IPS DF 19.7 (cell line): ENCODE measurements around the gene RPS26.

Experiments
- DNase-seq: peaks from one replicate; pipeline ENCODE4 v3.0.0-alpha.2; 2013; ENCODE audit warnings: low read depth, low spot score

RPS26 gene

DNA sequence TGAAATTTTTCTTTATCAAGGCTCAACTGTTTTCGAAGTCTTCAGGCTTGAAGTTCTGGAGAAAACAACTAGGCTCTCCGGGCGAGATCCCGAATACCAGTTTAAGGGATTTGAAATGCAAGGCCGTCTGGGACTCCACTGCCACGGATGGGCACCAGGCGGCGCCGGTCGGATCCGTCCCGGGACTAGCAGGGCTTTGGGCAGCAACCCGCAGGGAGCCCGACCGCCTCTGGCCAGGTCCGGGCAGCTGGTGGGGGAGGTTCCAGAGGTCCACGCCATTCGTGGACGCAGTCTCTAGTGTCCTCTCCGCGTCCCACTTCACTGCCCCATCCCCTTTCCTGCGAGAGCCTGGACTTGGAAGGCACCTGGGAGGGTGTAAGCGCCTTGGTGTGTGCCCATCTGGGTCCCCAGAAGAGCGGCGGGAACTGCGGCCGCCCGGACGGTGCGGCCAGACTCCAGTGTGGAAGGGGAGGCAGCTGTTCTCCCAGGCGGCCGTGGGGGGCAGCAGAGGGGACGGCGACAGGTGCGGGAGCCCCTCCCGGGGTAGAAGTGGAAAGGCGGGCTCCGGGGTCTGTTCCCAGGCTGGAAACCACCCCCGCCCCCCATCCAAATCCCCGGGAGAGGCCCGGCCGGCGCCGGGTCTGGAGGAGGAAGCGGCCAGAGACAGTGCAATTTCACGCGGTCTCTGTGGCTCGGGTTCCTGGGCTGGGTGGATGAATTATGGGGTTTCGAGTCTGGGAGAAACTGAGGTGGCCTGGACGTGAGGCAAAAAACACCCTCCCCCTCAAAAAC, 37.4 kb downstream of the RPS26 start:
- DNase-seq: peak; percentile 35

DNA sequence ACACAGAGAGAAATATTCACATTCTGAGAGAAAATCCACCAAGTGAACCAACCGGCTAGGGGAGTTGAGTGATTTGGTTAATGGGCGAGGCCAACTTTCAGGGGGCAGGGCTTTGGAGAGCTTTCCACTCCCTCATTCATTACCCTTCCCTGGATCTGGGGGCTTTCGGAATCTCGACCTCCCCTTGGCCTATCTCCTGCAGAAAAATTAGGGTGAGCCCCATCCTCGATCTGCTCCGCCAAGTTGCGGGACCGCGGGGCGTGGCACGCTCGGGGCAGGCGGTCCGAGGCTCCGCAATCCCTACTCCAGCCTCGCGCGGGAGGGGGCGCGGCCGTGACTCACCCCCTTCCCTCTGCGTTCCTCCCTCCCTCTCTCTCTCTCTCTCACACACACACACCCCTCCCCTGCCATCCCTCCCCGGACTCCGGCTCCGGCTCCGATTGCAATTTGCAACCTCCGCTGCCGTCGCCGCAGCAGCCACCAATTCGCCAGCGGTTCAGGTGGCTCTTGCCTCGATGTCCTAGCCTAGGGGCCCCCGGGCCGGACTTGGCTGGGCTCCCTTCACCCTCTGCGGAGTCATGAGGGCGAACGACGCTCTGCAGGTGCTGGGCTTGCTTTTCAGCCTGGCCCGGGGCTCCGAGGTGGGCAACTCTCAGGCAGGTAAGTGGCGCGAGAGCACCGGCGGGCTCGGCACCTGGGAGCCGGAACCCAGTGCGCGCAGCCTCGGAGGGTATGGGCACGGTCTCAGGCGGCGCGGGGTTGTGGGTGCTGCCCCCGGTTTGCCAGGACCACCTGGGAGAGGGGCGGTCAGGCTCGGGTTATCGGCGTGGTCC, 38.2 kb downstream of the RPS26 start, which contains the start of gene ERBB3:
Gene ERBB3 (plus strand): TSS at position 443 of the 833 bp plus-strand sequence. CDS start 136 bp downstream, at position 579.
- no peak for DNase-seq

DNA sequence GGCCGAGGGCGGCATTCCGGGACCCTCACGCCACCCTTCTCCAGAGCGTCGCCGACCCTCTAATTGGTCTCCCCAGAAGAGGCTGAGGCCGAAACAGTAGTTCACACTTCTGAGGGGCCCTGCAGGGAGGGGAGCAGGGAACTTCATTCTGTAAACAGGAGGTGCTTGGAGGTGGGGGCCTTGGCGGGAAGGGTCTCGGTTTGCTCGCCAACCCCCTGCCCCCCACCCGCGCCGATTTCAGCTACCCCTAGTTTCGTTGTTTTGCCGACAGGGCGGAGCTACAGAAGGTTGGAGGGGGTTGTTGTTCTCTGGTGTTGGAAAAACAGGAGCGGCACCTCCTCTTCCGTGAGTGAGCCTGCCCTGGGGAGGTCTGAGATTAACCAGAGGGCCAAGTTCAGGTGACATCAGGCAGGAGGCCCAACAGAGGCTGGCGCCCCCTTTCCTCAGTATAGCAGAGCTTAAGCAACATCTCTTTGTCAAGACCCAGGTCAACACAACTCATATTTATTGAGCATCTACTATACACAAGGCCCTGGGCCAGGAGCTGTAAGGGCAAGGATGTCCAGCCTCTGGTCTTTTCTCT, 38.9 kb downstream of the RPS26 start:
- no peak for DNase-seq

DNA sequence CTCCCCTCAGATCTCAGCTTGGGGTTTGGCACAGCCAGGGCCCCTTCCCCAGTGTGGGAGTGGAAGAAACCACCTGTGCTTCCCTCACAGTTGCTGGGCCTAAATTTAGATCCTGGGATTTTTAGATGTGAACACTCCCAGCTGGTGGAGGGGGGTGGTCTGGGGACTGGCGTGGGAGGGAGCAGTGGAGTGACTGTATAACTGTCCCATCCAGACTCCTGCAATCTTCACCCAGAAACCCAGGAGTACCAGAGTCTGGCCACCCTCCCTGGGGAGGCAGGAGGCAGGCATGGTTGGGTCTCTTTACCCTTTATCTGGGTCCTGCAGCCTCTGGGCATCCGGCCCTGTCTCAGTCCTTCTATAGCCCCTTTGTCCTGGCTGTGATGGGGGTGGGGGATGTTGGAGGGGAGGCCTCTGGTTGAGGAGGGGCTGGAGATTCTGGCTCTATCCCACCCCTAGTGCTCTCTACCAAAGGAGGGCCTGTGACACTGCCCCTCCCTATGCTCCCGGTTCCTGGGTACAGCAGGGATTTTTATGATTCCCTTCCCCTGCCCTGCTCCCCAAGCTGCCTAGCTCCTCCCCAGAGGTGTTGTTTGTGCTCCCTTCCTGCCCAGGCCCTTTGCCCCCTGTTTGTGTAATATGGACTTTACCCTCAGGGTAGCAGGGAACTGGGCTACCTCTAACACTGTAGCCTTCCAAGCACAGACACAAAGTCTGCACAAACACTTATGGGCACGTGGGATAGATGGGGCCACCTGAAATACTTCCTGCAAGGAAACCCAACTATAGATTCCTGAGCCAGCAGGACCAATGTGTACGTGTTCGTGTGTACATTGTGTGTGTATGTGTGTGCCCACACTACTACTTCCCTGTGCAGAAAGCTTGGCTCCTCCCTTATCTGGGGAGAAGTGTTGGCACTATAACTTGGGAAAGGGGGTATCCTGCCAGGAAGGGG, 40.0 kb downstream of the RPS26 start:
- no peak for DNase-seq

DNA sequence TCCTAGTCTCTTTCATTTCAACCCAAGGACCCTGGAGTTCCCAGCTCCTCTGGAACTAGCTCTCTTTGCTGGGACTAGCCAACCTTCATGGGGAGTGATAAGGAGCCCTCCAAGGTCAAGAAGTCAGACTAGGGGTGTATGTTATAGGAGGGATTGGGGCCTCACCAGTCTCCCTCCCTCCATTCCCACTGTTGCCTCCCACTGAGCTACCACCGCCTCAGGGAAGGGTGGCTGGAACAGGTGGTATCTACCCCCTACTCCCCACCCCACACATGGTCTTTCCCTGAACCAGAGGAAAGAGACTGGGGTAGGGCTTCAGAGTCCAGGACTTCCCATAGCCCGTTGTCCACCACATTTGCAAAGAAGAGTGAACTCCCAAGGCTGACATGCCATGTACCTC, 40.7 kb downstream of the RPS26 start:
- no peak for DNase-seq

DNA sequence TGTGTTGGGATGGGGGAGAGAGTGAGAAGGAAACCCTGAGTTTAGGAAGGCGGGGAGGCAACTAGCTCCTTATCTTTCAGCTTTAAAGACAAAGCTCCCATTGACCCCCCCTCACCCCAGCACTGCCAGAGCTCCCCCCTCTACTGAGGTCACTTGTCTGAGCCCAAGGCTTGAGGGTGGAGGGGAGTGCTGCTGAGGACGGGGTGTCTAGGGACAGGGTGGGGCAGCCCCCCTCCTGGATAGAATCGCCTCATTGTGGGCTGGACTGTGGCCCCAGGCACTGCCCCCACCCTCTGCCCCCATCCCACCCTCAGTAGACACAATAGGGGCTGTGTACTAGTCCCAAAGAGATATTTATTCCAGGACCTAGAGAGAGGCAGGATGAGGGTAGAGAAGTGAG, 41.2 kb downstream of the RPS26 start:
- no peak for DNase-seq

DNA sequence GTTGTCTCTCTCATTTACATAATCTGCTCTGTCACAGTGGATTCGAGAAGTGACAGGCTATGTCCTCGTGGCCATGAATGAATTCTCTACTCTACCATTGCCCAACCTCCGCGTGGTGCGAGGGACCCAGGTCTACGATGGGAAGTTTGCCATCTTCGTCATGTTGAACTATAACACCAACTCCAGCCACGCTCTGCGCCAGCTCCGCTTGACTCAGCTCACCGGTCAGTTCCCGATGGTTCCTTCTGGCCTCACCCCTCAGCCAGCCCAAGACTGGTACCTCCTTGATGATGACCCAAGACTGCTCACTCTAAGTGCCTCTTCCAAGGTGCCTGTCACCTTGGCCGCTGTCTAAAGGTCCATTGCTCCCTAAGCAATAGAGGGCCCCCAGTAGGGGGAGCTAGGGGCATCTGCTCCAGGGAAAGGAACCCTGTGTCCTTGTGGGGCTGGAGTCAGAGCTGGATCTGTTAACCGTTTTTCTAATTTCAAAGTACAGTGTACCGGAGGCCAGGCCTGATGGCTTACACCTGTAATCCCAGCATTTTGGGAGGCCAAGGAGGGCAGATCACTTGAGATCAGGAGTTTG, 43.3 kb downstream of the RPS26 start:
- no peak for DNase-seq

DNA sequence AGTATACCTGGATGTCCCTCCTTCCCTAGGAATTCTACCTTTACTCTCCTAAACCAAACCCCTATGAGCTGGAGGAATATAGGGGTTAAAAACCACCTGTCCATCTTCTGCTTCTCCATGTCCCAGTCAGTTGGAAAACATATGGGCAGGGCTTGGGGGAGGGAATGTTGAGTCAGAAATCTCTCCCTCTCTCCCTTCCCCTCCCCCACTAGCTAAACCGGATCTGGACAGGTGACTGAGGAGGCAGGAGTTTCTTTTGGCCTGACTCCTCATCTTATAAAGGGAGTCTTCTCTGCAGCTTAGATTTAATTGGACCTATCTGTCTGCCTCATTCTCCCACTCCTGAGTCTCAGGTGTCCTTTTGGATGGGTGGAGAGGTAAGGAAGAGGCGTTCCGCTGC, 44.4 kb downstream of the RPS26 start:
- DNase-seq: no peak

DNA sequence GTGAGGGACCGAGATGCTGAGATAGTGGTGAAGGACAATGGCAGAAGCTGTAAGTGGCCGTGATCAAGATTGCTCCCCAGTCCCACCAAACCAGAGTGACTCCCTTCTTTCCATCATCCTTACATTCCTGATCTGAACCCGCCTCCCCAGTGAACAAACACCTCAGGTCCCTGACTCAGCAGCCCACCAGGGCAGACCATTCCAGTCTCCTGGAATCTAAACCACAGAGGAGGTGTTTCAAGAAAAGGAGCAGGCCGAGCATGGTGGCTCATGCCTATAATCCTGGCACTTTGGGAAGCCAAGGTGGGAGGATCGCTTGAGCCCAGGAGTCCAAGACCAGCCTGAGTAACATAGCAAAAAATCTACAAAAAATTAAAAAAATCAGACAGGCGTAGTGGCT, 44.9 kb downstream of the RPS26 start:
- no peak for DNase-seq

DNA sequence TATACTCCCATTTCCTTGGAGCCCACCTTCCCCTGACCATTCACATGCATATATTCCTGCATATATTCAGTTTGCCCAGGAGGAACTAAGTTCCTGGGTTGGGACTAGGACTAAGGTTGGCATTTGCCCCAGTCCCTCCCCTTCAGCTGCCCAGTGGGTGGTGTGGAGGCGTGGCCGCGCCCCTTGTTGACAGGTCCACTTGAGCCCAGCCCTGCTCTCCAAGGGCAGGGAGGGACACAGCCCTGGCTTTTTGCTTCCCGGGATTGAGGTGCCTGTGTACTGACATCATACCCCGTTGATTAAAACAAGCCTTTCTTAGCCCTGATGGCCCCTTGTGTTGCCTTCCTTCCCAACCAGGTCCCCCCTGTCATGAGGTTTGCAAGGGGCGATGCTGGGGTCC, 45.5 kb downstream of the RPS26 start:
- DNase-seq: no peak
